KBM-7 (cell line): ENCODE results near the gene GDI2.
"Not testable (repeated sequence)": the region's sequence is repeated elsewhere in the genome, so short reads cannot be mapped to it uniquely, and the experiment has no call there.

Source experiments
- DNase-seq: peaks from one replicate; pipeline ENCODE4 v3.0.0-alpha.2; 2015
- in situ Hi-C: fragments of 300-500 bp; cut with MboI; formaldehyde crosslinking; loops from 2 replicates; pipeline ENCODE4 v1.14.3; 2020; ENCODE audit warnings: low sequenced_read_pairs, low pct_unique_long_range_greater_than_20kb, mixed read lengths

Gene GDI2

DNA sequence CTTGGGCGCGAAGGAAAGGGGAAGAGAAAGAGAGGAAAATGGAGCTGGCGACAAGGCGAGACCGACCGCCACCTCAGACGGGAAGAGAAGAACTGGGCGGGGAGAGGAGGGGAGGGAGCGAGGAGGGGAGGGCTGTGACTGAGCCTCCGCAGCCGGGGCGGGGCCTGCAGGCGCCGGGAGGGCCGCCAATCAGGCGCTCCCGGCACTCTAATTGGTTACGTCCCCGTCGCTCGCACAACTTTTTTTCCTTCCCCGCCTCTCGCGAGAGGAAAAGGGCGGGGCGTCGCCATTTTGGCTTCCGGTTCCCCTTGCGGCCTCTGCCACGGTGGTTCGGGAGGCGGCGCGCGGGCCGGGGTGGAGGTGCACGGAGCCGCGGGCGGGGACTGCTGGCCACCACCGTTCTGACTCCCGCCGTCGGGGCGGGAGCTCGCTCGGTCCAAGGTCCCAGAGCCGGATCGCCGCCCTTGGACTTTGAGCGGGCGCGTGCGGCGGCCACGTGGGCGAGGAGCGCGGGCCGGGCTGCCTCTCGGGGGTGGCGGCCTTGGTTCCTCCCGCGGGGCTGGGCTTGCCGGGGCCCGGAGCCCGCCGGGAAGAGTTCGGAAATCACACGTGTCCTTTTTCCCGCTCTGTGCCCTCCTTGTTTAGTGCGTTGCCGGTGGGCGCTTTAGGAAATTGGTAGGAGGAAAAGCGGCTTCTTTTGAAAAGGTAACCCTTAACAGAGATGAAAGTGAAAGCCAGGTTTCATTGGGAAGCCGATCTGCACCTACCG, at the start of gene GDI2:
GDI2 (minus strand) TSS at position 94 of the 769 bp plus-strand sequence. CDS start 176 bp downstream, outside the sequence.
- DNase-seq, result peak; percentile 98
- in situ Hi-C loops, result no loop called here

DNA sequence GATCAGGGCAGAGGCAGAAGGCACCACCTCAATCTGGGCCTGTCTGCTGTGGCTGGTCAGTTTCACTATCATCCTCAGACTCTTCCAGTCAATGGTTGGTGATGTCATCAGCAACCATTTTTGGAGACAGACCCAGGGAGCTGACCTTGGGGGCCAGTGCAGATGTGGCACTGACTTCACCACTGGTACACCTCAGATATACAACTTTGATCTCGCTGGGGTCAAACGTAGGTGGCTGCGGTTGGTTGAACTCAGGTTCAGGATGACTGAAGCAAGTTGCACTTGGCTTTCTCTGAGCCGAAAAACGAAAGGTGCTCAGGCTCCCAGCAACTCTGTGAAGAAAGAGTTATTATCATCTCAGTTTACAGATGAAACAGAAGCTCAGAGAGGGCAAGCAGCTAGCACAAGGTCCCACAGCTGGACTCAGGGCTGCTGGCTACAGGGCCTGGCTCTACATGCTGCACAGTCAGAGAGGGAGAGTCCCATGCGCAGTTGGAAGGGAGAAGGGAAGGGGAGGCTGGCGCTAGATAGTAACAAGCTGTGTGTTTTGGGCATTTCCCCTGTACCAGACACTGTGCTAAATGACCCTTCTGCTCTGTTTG, 49.2 kb upstream of the GDI2 start:
- no peak for DNase-seq
- in situ Hi-C loops, result no loop called here

GRCh38 chr10:5860066-5860465, 46.8 kb upstream of the GDI2 start:
- in situ Hi-C loops, result no loop called here

DNA sequence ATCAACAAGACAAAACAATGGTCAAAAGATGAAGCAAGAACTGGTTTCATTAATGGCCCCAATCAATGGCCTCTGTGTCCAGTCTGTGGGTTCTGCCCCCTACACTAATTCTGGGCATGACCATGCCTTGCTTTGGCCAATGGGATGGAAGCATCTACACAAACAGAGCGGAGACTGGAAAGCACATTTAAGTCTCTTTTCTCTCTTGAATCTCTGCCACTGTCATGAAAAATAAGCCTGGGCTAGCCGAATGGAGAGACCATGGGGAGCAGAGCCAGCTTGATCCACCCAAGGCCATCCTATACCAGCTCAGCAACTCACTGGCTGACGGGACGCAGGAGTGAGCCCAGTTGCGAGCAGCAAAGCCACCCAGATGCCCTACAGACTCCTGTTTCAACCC, 45.6 kb upstream of the GDI2 start:
- in situ Hi-C loops, result no loop called here
- DNase-seq, result no peak

More at GRCh38 chr10:5860066-5860465, 46.8 kb upstream of the GDI2 start:
- DNase-seq, result no peak

- in situ Hi-C loops, result no loop called here
- no peak for DNase-seq
These were observed 43.4 kb upstream of the GDI2 start for GRCh38 chr10:5856701-5857004.

- DNase-seq, result no peak
- in situ Hi-C loops, result no loop called here
These were observed 42.9 kb upstream of the GDI2 start for GRCh38 chr10:5855979-5856700.

DNA sequence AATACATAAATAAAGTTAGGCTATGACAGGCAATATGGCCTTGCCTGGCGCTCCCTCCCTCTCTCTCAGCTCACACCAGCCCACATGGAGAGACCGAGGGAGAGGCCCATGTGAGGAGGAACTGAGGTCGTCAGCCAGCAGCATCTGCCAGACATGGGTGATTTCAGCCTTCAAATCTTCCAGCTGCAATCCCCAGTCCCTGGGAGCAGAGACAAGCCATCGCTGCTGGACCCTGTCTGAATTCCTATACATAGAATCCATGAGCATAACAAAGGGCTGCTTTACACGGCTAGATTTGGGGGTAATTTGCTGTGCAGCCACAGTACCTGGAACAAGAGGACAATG, 40.9 kb upstream of the GDI2 start:
- in situ Hi-C loops, result no loop called here
- DNase-seq, result no peak

DNA sequence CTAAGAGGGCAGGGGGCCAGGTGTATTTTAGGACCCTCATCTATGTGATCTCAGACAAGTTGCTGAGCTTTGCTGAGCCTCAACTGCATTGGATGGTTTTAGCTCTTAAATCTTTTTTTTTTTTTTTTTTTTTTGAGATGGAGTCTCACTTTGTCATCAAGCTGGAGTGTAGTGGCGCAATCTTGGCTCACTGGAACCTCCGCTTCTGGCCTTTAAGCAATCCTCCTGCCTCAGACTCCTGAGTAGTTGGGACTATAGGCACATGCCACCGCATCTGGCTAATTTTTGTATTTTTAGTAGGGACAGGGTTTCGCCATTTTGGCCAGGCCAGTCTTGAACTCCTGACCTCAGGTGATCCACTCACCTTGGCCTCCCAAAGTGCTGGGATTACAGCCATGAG, 33.4 kb upstream of the GDI2 start:
- in situ Hi-C loops, DNase-seq: not testable (repeated sequence)

GRCh38 chr10:5844345-5845055, 31.3 kb upstream of the GDI2 start:
- in situ Hi-C loops, result no loop called here
- DNase-seq, result no peak

DNA sequence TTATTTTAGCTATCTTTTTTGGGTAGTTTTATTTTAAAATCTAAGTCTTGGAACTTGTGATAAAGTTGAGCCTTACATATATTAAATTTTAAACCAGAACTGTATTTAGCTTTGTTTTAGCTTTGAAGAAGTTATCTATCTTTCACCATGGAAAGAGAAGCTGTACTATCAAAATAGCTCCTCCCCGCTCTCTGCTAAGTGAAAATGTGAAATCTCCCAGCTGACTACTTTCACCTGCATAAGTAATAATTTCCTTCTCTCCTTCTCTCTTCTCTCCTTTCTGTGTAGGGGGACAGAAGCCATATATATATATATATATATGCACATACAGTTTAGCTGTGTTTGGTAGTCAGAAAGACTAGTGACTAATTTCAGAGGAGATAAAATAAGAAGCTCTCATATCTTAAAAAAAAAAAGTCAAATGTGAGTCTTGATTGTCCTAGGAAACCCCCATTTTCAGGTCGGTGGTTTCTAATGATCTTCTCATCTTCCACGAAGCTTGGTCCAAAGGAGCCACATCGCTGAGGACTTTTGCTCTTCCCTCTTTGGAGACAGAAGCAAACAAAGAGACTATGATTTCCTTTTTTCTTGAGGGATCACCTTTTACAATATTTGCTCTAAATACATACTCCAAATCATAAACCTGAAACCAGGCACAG, 30.6 kb upstream of the GDI2 start:
- in situ Hi-C loops, result no loop called here
- DNase-seq, result no peak

- DNase-seq, result no peak
- in situ Hi-C loops, result no loop called here
These were observed 28.7 kb upstream of the GDI2 start for GRCh38 chr10:5841965-5842364.

- in situ Hi-C loops, result no loop called here
- DNase-seq, result peak; percentile 61
These were observed 27.4 kb upstream of the GDI2 start for GRCh38 chr10:5840314-5841307.

- in situ Hi-C loops, DNase-seq: not testable (repeated sequence)
These were observed 22.9 kb upstream of the GDI2 start for GRCh38 chr10:5836181-5836580.

DNA sequence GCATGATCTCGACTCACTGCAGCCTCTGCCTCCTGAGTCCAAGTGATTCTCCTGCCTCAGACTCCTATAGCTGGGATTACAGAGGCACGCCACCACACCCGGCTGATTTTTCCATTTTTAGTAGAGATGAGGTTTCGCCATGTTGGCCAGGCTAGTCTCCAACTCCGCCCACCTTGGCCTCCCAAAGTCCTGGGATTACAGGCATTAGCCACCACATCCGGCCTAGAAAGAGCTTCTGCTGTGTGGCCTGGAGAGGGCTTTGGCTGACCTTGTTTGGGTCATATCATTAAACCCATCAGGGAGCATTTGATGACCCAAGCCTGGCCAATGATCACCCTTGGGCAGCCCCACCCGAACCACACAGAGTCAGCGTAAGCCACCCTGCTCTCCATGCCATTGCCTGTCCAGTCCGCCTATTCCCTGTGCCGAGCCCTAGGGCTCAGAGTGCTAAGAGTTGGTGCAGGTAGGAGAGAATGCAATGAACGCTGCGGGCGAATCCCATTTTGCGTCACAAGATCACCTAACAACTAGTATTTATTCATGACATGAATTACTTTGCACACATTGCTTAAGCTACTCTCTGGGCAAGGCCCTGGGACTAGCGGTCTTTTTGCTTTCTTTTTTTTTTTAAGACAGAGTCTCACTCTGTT, 22.3 kb upstream of the GDI2 start:
- DNase-seq, result no peak
- in situ Hi-C loops, result no loop called here

GRCh38 chr10:5833814-5834213, 20.6 kb upstream of the GDI2 start:
- in situ Hi-C loops, result no loop called here
- DNase-seq, result no peak

- DNase-seq, result no peak
- in situ Hi-C loops, result no loop called here
These were observed 19.7 kb upstream of the GDI2 start for GRCh38 chr10:5832946-5833345.

DNA sequence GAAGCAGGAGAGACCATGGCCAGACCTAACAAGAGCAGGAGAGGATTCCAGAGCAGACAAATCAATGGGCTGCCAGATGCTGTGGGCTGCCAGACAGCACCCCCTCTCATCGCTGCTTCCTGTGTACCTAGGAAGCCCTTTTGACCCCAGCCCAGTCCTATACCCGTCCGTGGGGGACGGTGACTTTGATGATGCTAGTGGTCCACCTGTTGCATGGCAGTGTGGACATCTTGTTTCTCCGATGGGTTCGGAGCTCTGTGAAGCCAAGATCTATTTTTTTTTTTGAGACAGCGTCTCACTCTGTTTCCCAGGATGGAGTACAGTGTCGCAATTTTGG, 18.2 kb upstream of the GDI2 start:
- in situ Hi-C loops, result no loop called here
- no peak for DNase-seq
